GM12874 (cell line): ENCODE results near the gene PM20D2.

Source experiments
- CTCF ChIP-seq: IDR thresholded peaks from 2 replicates; pipeline ENCODE4 v1.5.1; 2011; ENCODE audit warnings: low read depth, mild to moderate bottlenecking, control low read depth, low read length, moderate library complexity; ENCODE audit not compliant: insufficient read depth

Gene PM20D2

GRCh38 chr6:89117211-89118108, 28.4 kb upstream of the PM20D2 start, which contains the start of gene SRSF12:
Gene SRSF12 (minus strand): TSS chr6:89118071. CDS start chr6:89117887, 184 bp downstream.
- no peak for TF ChIP-seq CTCF

GRCh38 chr6:89118931-89119330, 26.9 kb upstream of the PM20D2 start:
- no peak for TF ChIP-seq CTCF

GRCh38 chr6:89120371-89120770, 25.5 kb upstream of the PM20D2 start:
- TF ChIP-seq CTCF: no peak

GRCh38 chr6:89121934-89122333, 23.9 kb upstream of the PM20D2 start:
- TF ChIP-seq CTCF: no peak

GRCh38 chr6:89122625-89123024, 23.2 kb upstream of the PM20D2 start:
- peak; percentile 41; the same call in 1 of the 2 replicates for TF ChIP-seq CTCF

GRCh38 chr6:89131599-89131998, 14.3 kb upstream of the PM20D2 start:
- no peak for TF ChIP-seq CTCF

- no peak for TF ChIP-seq CTCF
Observed at GRCh38 chr6:89132057-89132456, 13.8 kb upstream of the PM20D2 start.
